HepG2 (cell line): ENCODE results near the gene SLC25A33. TPM values are rescaled to one million over a fixed set of nuclear protein-coding genes. Genes with fewer than 3 reads are reported as not detected.

Experiments
- ATAC-seq: fragments of 200-7000 bp; cut with Tn5 transposase; 3 replicates; pipeline ENCODE4 v1.9.1; 2020; ENCODE audit warnings: mild to moderate bottlenecking, moderate library complexity
- BruUV-seq: library from RNA; stranded (reverse); fragments of 400-500 nt; replicated peaks from 2 replicates; lab custom pipeline; 2021; lab: Mats Ljungman, UMichigan
- CTCF ChIA-PET: fragments of 300-600 bp; formaldehyde crosslinking; extraction: SDS; loops from one replicate; lab custom pipeline; 2021; ENCODE audit warnings: low total read pairs, inconsistent platforms, low intra/inter-chr PET ratio; lab: Yijun Ruan, JAX
- POLR2A ChIA-PET: fragments of 350-600 bp; sonication (Branson Sonifier 250); formaldehyde crosslinking; loops from one replicate; lab custom pipeline; 2020; ENCODE audit warnings: antibody characterized with exemption, inconsistent platforms; lab: Yijun Ruan, JAX
- DNase-seq: peaks from one replicate; pipeline ENCODE4 v3.0.0-alpha.2; 2015; ENCODE audit warnings: low spot score
- FAIRE-seq: peaks from 3 replicates; lab custom pipeline; 2011; peaks lifted over from hg19 to GRCh38; lab: Jason Lieb, UNC
- H2AFZ ChIP-seq: one replicate; pipeline ENCODE4 v1.6.1; 2011; ENCODE audit warnings: low read length, inconsistent platforms
- H3K27ac ChIP-seq: fragments of 300-600 bp; 3 replicates; pipeline ENCODE4 v1.8.0; 2011; ENCODE audit warnings: mixed run types, mild to moderate bottlenecking, mixed read lengths, low read length, inconsistent platforms; ENCODE audit not compliant: insufficient read depth; ENCODE audit errors: extremely low read length
- H3K27me3 ChIP-seq, 2 experiments: fragments of 200-600 bp in 1 of 2; 2 replicates in 1 of 2; 3 replicates in 1 of 2; pipeline versions ENCODE4 v1.6.0 to v1.8.0; 2011; ENCODE audit warnings: low read length in 2 of 2, mild to moderate bottlenecking in 2 of 2, moderate library complexity in 2 of 2, inconsistent platforms in 1 of 2; ENCODE audit not compliant: insufficient read depth in 2 of 2, control insufficient read depth in 1 of 2
- H3K36me3 ChIP-seq, 2 experiments: fragments of 200-600 bp in 1 of 2; replicated peaks in 1 of 2; 2 replicates in 1 of 2; 3 replicates in 1 of 2; pipeline versions ENCODE4 v1.5.1 to v1.8.0; 2011; ENCODE audit warnings: low read length in 2 of 2, inconsistent platforms in 1 of 2; ENCODE audit not compliant: insufficient read depth in 2 of 2, control insufficient read depth in 1 of 2
- H3K4me1 ChIP-seq: 2 replicates; pipeline ENCODE4 v1.5.1; 2012; ENCODE audit warnings: low read length, inconsistent platforms; ENCODE audit not compliant: insufficient read depth
- H3K4me2 ChIP-seq: 2 replicates; pipeline ENCODE4 v1.6.0; 2011; ENCODE audit warnings: low read depth, low read length, inconsistent platforms
- H3K4me3 ChIP-seq, 3 experiments: fragments of 200-600 bp in 1 of 3; sonication (generic), shearing (Covaris generic) in 1 of 3; replicated peaks in 1 of 3; 2 replicates each; pipeline ENCODE4 v1.5.1; 2011 to 2016; ENCODE audit warnings: low read length in 3 of 3, inconsistent platforms in 2 of 3, low read depth in 2 of 3, mild to moderate bottlenecking in 2 of 3, control low read depth in 1 of 3, mixed read lengths in 1 of 3; ENCODE audit not compliant: insufficient read depth in 1 of 3
- H3K79me2 ChIP-seq: one replicate; pipeline ENCODE4 v1.6.1; 2011; ENCODE audit warnings: low read length, inconsistent platforms; ENCODE audit not compliant: insufficient read depth
- H3K9ac ChIP-seq: 2 replicates; pipeline ENCODE4 v1.6.0; 2011; ENCODE audit warnings: mild to moderate bottlenecking, low read depth, low read length, inconsistent platforms; ENCODE audit not compliant: insufficient read depth
- H3K9me3 ChIP-seq: 2 replicates; pipeline ENCODE4 v1.5.1; 2012; ENCODE audit warnings: mild to moderate bottlenecking, low read length
- H4K20me1 ChIP-seq: 2 replicates; pipeline ENCODE4 v1.6.0; 2011; ENCODE audit warnings: inconsistent platforms, mild to moderate bottlenecking, low read length, moderate library complexity; ENCODE audit not compliant: insufficient read depth
- ATF3 ChIP-seq: sonication (generic); formaldehyde crosslinking; IDR thresholded peaks from 2 replicates; pipeline ENCODE4 v1.4.0; 2020; ENCODE audit warnings: missing genetic modification reagents
- GATA4 ChIP-seq: sonication (generic); IDR thresholded peaks from 2 replicates; pipeline ENCODE4 v1.6.1; 2016; ENCODE audit warnings: antibody characterized with exemption, low read depth, borderline replicate concordance
- ISL2 ChIP-seq: sonication (generic); formaldehyde crosslinking; IDR thresholded peaks from 2 replicates; pipeline ENCODE4 v1.5.0; 2020; ENCODE audit warnings: missing genetic modification reagents
- YEATS4 ChIP-seq: sonication (generic); formaldehyde crosslinking; IDR thresholded peaks from 2 replicates; pipeline ENCODE4 v1.4.0; 2020; ENCODE audit warnings: missing genetic modification reagents, borderline replicate concordance
- ZBTB40 ChIP-seq, 2 experiments: fragments of 450-650 bp in 1 of 2; sonication (generic) in 1 of 2; formaldehyde crosslinking in 1 of 2; IDR thresholded peaks; 2 replicates each; pipeline versions ENCODE4 v1.6.1 to v1.8.0; 2016 to 2022; ENCODE audit warnings: antibody characterized with exemption in 1 of 2, mild to moderate bottlenecking in 1 of 2, missing genetic modification reagents in 1 of 2
- ZNF687 ChIP-seq: sonication (generic); formaldehyde crosslinking; IDR thresholded peaks from 2 replicates; pipeline ENCODE4 v1.5.1; 2020; ENCODE audit warnings: mild to moderate bottlenecking, missing genetic modification reagents, moderate library complexity
- WGBS: methylation state at CpG from one replicate; pipeline ENCODE4 v1.1.6; 2017; ENCODE audit warnings: low lambda C conversion rate; 5-methylcytosine and 5-hydroxymethylcytosine counted together
- in situ Hi-C: cut with HindIII; loops from 2 replicates; pipeline ENCODE4 v1.10.0; 2017; ENCODE audit warnings: low pct_unique_long_range_greater_than_20kb; ENCODE audit not compliant: extremely low pct_ligation_motif_present
- intact Hi-C: fragments of 100-400 bp; cut with micrococcal nuclease; formaldehyde crosslinking; loops from one replicate; pipeline ENCODE4 v1.10.0; 2022; ENCODE audit not compliant: unreplicated experiment
- polyA plus RNA-seq, 8 experiments: library from polyadenylated mRNA; depleted of rRNA in 3 of 8; stranded (reverse) in 7 of 8; unstranded in 1 of 8; fragments of >200 nt; fragmentation: Illumina TruSeq in 4 of 8; extraction: Trizol in 4 of 8; gene quantifications; 2 replicates each; pipeline versions ENCODE4 v1.2.1 to v1.2.3, GENCODE V29; 2011 to 2016; ENCODE audit warnings: low read depth in 4 of 8, missing spikeins in 1 of 8, mixed read lengths in 1 of 8; ENCODE audit not compliant: insufficient read depth in 1 of 8
- total RNA-seq, 5 experiments: library from RNA; depleted of rRNA; stranded (reverse); fragments of >200 nt; fragmentation: Illumina TruSeq; extraction: Trizol; gene quantifications; 2 replicates each; pipeline ENCODE4 v1.2.3, GENCODE V29; 2016; ENCODE audit warnings: low read depth in 1 of 5

SLC25A33 gene
- total and polyA plus RNA-seq, 2 of the 13 experiments (the other 11 are each of a cell fraction or from before 2014, with no cell fraction given): 15.4 to 50.3 TPM

DNA sequence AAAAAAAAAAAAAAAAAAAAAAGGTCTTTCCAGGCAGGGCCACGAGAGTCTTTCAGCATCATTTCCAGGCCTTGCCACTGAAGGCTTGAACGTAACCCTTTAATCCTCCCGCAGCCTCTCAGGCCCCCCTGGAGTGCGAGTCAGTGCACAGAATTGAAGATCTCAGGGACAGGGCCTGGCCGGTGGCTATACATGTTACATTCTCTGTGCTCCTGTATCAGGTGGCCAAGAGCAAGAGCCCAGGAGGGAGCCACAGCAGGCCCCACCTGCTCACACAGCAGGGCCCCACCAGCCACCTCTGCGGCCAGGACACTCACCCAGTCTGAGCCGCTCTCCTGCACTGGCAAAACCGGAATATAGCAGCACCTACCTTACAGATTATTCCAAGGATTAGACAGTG, 34.1 kb upstream of the SLC25A33 start:
- peaks cover 68% of the 10 kb centered on the region for H3K4me1 ChIP-seq
- no TSS peak for BruUV-seq
- POLR2A ChIA-PET: no interaction called here
- intact Hi-C loops: no loop called here
- H3K27me3 ChIP-seq: peaks cover 0 to 2% of the 10 kb centered on the region in 2 experiments; a peak in 2 of 5 replicates
- H3K9ac ChIP-seq: no peak overlapping the region
- ATAC-seq: peak; percentile 37
- no peaks in the 10 kb centered on the region for H3K9me3 ChIP-seq
- H3K79me2 ChIP-seq: no peaks in the 10 kb centered on the region
- in situ Hi-C loops: no loop called here
- H3K27ac ChIP-seq: no peak overlapping the region
- no peak overlapping the region for H2AFZ ChIP-seq
- H4K20me1 ChIP-seq: no peaks in the 10 kb centered on the region
- 0% methylated on average over 6 of the region's 8 CpGs for WGBS
- CTCF ChIA-PET: no interaction called here
- H3K4me3 ChIP-seq: no peak overlapping the region
- no peaks in the 10 kb centered on the region for H3K36me3 ChIP-seq
- no peak for FAIRE-seq
- TF ChIP-seq ZBTB40 (IDR thresholded peaks at IDR 0.05) (no peak), ZBTB40 (CRISPR knock-in tag; IDR thresholded peaks at IDR 0.05) (0 out of 2 replicates have a peak, but pooled peaks have one; percentile 6), ISL2 (CRISPR knock-in tag) (no peak), ATF3 (CRISPR knock-in tag) (no peak), YEATS4 (CRISPR knock-in tag) (no peak), ZNF687 (CRISPR knock-in tag) (peak; percentile 19; the same call in 1 of the 2 replicates), GATA4 (no peak)
- no peak for DNase-seq
- H3K4me2 ChIP-seq: peak overlapping the region; percentile 37; the same call in 1 of the 2 replicates
